ENCODE measurements around the gene HNRNPU.

HNRNPU gene

DNA sequence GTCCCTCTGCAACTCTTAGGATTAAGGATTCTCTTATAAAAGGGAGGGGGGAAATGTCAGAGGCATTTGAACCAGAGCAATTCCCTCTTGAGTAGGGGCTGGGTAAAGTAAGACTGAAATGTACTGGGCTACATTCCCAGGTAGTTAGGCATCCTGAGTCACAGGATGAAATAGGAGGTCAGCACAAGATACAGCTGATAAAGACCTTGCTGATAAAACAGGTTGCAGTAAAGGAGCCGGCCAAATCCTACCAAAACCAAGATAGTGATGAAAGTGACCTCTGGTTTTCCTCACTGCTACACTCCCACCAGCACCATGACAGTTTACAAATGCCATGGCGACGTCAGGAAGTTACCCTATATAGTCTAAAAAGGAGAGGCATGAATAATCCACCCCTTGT is 43.2 kb downstream of the HNRNPU start:
- Mint-ChIP-seq H3K27ac (no peak overlapping the region), H3K36me3 (ENCODE audit: low read depth) (peaks cover 22% of the 10 kb centered on the region), H3K4me1 (ENCODE audit: low read depth) (peaks cover 32% of the 10 kb centered on the region), H3K27me3 (no peaks in the 10 kb centered on the region), H3K4me3 (no peak overlapping the region), H3K9me3 (no peaks in the 10 kb centered on the region)
- intact Hi-C loops (cut with micrococcal nuclease), result loop anchor here (10.0 kb wide), 1 partner anchor 364 kb away; no protein-coding TSS in a partner anchor

DNA sequence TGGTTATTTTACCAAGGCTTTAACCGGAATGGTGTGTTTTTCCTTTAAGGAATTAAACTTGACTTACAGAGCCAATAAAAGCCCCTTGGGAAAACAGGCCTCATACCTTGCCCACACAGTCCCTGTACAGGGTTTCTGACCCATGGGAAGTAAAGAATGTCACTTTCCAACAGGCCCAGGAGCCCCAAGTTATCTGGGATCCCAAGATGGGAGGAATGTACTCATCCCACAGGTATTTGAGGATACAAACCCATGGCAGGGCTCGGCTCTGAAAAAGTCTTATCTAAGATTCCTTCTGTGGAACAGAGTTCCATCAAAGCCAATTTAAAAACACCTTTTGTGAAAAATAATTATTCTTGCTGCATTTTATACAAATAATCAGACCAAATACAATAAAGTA is 44.2 kb downstream of the HNRNPU start:
- Mint-ChIP-seq H3K27me3 (no peaks in the 10 kb centered on the region), H3K4me1 (ENCODE audit: low read depth) (peaks cover 33% of the 10 kb centered on the region), H3K27ac (no peak overlapping the region), H3K4me3 (no peak overlapping the region), H3K9me3 (no peaks in the 10 kb centered on the region), H3K36me3 (ENCODE audit: low read depth) (peaks cover 22% of the 10 kb centered on the region)
- intact Hi-C loops (cut with micrococcal nuclease), result loop anchor here (10.0 kb wide), 1 partner anchor 365 kb away; no protein-coding TSS in a partner anchor

DNA sequence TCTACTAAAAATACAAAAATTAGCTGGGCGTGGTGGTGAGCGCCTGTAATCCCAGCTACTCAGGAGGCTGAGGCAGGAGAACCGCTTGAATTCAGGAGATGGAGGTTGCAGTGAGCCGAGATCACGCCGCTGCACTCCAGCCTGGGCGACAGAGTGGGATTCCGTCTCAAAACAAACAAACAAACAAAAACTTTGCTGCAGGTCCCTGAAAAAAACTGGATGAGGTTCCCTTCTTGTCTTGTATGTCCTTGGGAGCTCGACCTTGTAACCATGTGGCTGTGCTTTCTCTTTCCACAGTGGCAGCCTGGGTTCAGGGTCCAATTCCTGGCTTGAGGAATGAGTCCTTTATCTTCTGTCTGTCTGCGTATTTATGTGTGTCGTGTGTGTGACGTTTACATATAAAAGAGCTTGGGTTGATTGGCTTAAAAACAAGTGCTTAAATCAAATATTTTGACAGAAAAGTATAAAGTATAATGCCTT is 46.9 kb downstream of the HNRNPU start:
- peak overlapping the region; percentile 87 for H3K4me3 Mint-ChIP-seq
- peak overlapping the region; percentile 99 for H3K27ac Mint-ChIP-seq
- H3K4me1 Mint-ChIP-seq (ENCODE audit: low read depth), result peaks cover 33% of the 10 kb centered on the region
- intact Hi-C loops (cut with micrococcal nuclease), result loop anchor here (2.0 to 10.0 kb wide), 2 partner anchors 15 to 47 kb away; partner anchors contain the start of gene HNRNPU
- no peaks in the 10 kb centered on the region for H3K27me3 Mint-ChIP-seq
- H3K36me3 Mint-ChIP-seq (ENCODE audit: low read depth), result peaks cover 18% of the 10 kb centered on the region
- no peaks in the 10 kb centered on the region for H3K9me3 Mint-ChIP-seq

DNA sequence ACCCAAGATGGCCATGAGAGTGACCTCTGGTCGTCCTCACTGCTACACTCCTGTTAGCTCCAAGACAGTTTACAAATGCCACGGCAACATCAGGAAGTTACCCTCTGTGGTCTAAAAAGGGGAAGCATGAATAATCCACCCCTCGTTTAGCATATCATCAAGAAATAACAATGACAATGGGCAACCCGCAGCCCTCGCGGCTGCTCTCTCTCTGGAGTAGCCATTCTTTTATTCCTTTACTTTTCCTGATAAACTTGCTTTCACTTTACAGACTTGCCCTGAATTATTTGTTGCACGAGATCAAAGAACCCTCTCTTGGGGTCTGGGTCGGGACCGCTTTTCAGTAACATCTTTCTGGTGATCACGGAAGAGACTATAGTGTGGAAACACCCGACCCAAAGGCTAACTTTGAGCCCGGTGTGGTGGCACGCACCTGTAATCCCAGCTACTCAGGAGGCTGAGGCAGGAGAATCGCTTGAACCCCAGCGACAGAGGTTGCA is 48.7 kb downstream of the HNRNPU start:
- Mint-ChIP-seq H3K36me3 (ENCODE audit: low read depth) (peaks cover 15% of the 10 kb centered on the region), H3K27me3 (no peaks in the 10 kb centered on the region), H3K27ac (peak overlapping the region; percentile 99), H3K4me1 (ENCODE audit: low read depth) (peaks cover 33% of the 10 kb centered on the region), H3K4me3 (peak overlapping the region; percentile 87), H3K9me3 (no peaks in the 10 kb centered on the region)
- intact Hi-C loops (cut with micrococcal nuclease), result loop anchor here (1.0 to 10.0 kb wide), 3 partner anchors 17 to 227 kb away; partner anchors contain the start of gene HNRNPU

DNA sequence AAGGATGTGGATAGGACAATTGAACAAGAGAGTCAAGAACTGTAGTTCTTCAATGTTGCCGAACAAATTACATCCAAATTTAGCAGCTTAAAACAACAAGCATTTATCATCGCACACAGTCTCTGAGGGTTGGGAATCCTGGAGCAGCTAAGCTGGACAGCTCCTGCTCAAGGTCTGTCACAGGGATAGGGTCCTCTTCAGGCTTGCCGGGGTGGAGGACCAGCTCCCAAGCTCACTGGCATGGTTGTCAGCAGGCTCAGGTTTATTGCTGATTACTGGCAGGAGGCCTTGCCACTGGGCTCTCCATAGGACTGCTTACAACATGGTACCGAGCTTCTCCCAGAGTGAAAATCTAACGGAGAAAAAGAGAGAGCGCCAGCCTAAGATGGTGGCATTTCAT is 51.0 kb downstream of the HNRNPU start:
- no peak overlapping the region for H3K4me3 Mint-ChIP-seq
- no peak overlapping the region for H3K27ac Mint-ChIP-seq
- H3K36me3 Mint-ChIP-seq (ENCODE audit: low read depth), result peaks cover 5% of the 10 kb centered on the region
- no peaks in the 10 kb centered on the region for H3K9me3 Mint-ChIP-seq
- intact Hi-C loops (cut with micrococcal nuclease), result loop anchor here (10.0 kb wide), 1 partner anchor 51 kb away; the partner anchor contains the start of gene HNRNPU
- peaks cover 3% of the 10 kb centered on the region for H3K27me3 Mint-ChIP-seq
- peaks cover 30% of the 10 kb centered on the region for H3K4me1 Mint-ChIP-seq (ENCODE audit: low read depth)

DNA sequence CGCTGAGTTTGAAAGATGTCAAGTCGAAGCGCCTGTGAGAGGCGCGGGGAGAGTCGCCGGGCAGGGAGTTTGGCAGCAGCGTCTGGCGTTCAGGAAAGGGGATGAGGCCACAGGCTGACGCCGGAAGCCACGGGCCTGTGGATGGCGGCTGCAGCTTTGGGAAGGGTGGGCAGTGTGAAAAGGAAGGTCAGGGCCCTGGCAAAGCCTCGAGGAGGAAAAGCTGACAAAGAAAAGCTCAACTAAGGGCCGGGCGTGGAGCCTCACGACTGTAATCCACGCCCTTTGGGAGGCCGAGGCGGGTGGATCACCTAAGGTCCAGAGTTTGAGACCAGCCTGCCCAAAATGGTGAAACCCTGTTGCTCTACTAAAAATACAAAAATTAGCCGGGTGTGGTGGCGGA is 54.1 kb downstream of the HNRNPU start:
- no peak overlapping the region for H3K27ac Mint-ChIP-seq
- intact Hi-C loops (cut with micrococcal nuclease), result loop anchor here (10.0 kb wide), 1 partner anchor 55 kb away; the partner anchor contains the start of gene HNRNPU
- H3K36me3 Mint-ChIP-seq (ENCODE audit: low read depth), result no peaks in the 10 kb centered on the region
- peaks cover 3% of the 10 kb centered on the region for H3K27me3 Mint-ChIP-seq
- peaks cover 5% of the 10 kb centered on the region for H3K4me1 Mint-ChIP-seq (ENCODE audit: low read depth)
- no peaks in the 10 kb centered on the region for H3K9me3 Mint-ChIP-seq
- H3K4me3 Mint-ChIP-seq, result no peak overlapping the region

DNA sequence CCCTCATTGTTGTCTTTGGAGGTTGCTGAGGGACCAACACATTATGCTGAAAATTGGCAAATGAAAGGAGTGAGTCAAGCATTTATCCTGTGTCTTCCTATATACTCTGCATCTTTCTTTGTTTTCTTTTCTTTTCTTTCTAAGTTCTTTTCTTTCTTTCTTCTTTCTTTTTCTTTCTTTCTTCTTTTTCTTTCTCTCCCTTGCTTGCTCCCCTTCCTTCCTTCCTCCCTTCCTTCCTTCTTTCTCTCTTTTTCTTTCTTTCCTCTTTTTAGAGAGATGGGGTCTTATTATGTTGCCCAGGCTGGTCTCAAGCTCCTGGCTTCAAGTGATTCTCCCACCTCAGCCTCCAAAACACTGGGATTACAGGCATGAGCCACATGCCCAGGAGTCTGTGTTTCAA is 57.2 kb downstream of the HNRNPU start:
- Mint-ChIP-seq H3K36me3 (ENCODE audit: low read depth) (no peaks in the 10 kb centered on the region), H3K27ac (no peak overlapping the region), H3K27me3 (peaks cover 9% of the 10 kb centered on the region), H3K9me3 (no peaks in the 10 kb centered on the region), H3K4me3 (no peak overlapping the region), H3K4me1 (ENCODE audit: low read depth) (peaks cover 10% of the 10 kb centered on the region)
- intact Hi-C loops (cut with micrococcal nuclease), result no loop called here

DNA sequence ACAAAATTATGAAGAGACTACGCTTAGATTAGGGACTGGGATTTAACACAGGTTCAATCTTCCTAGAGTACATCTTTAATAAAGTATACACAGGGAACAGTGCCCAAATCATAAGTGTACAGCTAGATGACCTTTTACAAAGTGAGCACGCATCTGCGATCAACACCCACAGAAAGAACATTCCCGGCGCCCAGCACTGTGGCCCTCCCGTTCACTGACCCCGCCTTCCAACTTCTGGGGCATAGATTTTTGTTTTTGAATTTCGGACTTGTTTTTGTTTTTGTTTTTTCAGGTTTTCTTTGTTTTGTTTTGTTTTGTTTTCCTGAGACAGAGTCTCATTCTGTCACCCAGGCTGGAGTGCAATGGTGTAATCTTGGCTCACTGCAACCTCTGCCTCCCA is 59.5 kb downstream of the HNRNPU start:
- Mint-ChIP-seq H3K36me3 (ENCODE audit: low read depth) (no peaks in the 10 kb centered on the region), H3K4me1 (ENCODE audit: low read depth) (peaks cover 10% of the 10 kb centered on the region), H3K27ac (no peak overlapping the region), H3K9me3 (no peaks in the 10 kb centered on the region), H3K27me3 (peaks cover 15% of the 10 kb centered on the region), H3K4me3 (no peak overlapping the region)
- intact Hi-C loops (cut with micrococcal nuclease), result loop anchor here (5.0 kb wide), 1 partner anchor 153 kb away; the partner anchor contains the start of gene DESI2

DNA sequence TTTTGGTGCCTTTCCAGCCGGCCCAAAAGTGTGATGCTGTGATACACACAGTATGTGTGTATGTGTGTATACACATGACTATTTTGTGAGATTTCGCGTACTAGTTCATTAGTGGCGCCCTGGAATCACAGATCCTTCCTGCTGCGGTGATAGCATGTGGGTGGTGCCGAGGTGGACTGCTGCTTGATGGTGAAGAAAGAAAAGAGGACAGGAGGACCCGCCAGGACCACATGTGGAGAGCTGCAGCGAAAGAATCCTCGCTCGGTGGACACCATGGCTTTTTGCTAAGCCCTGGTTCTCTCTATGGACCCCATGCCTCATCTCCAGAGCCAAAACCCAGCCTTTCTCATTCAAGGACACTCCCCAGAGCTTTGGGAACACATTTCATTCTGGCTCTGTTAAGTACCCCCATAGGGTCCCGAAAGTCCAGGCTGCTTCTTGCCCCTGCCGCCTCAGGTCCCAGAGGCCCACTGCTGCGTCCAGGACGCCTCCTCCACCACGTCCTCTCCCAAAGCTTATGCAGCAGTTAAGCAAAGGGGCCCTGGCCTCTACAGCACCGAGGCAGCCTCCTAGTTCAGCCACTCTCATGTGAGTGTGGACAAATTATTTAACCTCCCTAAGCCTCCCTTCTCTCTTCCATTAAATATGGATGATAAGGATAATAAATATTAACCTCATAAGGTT is 61.6 kb downstream of the HNRNPU start:
- no peak overlapping the region for H3K4me3 Mint-ChIP-seq
- H3K36me3 Mint-ChIP-seq (ENCODE audit: low read depth), result no peaks in the 10 kb centered on the region
- no peaks in the 10 kb centered on the region for H3K9me3 Mint-ChIP-seq
- H3K27ac Mint-ChIP-seq, result no peak overlapping the region
- H3K27me3 Mint-ChIP-seq, result peaks cover 15% of the 10 kb centered on the region
- intact Hi-C loops (cut with micrococcal nuclease), result loop anchor here (5.0 kb wide), 1 partner anchor 150 kb away; the partner anchor contains the start of gene DESI2
- H3K4me1 Mint-ChIP-seq (ENCODE audit: low read depth), result peaks cover 10% of the 10 kb centered on the region

DNA sequence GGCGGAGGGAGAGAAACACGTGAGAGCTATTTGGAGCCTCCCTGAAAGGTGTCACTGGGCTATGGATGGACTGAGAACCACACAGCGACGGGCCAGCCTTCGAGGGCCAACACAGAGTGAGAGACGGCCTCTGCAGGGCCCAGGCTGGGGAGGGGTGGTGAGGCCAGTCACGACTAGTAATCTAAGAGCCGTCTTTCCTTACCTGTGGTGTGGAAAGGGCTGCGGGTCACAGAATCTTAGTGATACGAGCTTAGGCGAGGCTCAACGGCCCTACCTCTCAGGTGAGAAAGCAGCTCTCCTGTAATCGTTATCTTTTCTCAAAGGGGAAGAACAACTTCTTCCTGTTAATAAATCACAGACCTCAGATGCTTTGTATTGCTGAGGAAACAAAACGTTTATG is 62.3 kb downstream of the HNRNPU start:
- H3K9me3 Mint-ChIP-seq, result no peaks in the 10 kb centered on the region
- H3K36me3 Mint-ChIP-seq (ENCODE audit: low read depth), result no peaks in the 10 kb centered on the region
- H3K27ac Mint-ChIP-seq, result no peak overlapping the region
- intact Hi-C loops (cut with micrococcal nuclease), result loop anchor here (5.0 kb wide), 1 partner anchor 150 kb away; the partner anchor contains the start of gene DESI2
- H3K27me3 Mint-ChIP-seq, result peaks cover 15% of the 10 kb centered on the region
- no peak overlapping the region for H3K4me3 Mint-ChIP-seq
- peaks cover 6% of the 10 kb centered on the region for H3K4me1 Mint-ChIP-seq (ENCODE audit: low read depth)

DNA sequence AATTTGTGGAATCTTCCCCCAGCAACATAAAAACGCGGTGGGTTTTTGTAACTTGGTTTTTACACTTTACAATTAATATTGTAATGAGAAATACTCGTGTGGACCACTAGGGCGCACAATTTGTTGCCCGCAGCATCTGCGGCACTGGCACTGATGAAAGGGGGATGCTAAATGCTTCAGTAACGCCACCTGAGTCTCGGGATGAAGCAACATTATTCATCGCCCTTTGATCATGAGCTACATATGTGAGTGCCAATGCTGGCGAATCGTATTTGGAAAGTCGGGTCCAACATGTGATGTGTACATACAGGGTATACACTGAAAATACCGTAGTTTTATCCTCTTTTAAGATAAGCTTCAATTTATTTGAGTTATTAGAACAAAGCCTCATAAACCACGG is 63.1 kb downstream of the HNRNPU start:
- Mint-ChIP-seq H3K4me1 (ENCODE audit: low read depth) (peaks cover 5% of the 10 kb centered on the region), H3K36me3 (ENCODE audit: low read depth) (no peaks in the 10 kb centered on the region), H3K27me3 (peaks cover 15% of the 10 kb centered on the region), H3K27ac (no peak overlapping the region), H3K9me3 (no peaks in the 10 kb centered on the region), H3K4me3 (no peak overlapping the region)
- intact Hi-C loops (cut with micrococcal nuclease), result loop anchor here (1.0 to 5.0 kb wide), 2 partner anchors 149 to 241 kb away; partner anchors contain the start of gene DESI2

DNA sequence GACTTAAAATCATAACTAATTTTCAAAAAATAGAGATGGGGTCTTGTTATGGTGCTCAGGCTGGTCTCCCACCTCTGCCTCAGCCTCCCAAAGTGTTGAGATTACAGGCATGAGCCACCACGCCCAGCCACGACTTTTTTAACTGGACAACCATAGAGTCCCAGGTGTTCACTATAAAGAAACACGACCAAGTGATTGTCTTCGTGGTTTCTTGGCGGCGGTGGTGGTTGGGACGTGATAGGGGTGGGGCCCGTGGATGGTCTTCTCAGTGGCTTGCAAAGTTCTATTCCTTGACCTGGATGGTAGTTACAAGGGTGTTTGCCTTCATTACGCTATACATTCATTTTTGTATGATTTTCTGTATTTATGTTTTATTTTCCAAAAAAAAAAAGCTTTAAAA is 63.5 kb downstream of the HNRNPU start:
- no peaks in the 10 kb centered on the region for H3K36me3 Mint-ChIP-seq (ENCODE audit: low read depth)
- intact Hi-C loops (cut with micrococcal nuclease), result loop anchor here (1.0 to 5.0 kb wide), 2 partner anchors 149 to 241 kb away; partner anchors contain the start of gene DESI2
- H3K27ac Mint-ChIP-seq, result no peak overlapping the region
- H3K4me3 Mint-ChIP-seq, result no peak overlapping the region
- peaks cover 5% of the 10 kb centered on the region for H3K4me1 Mint-ChIP-seq (ENCODE audit: low read depth)
- H3K9me3 Mint-ChIP-seq, result no peaks in the 10 kb centered on the region
- H3K27me3 Mint-ChIP-seq, result peaks cover 15% of the 10 kb centered on the region
